Transverse colon (tissue), 4 donors: ENCODE measurements around the gene SCN3A. TPM values are rescaled to one million over a fixed set of nuclear protein-coding genes. Genes with fewer than 3 reads are reported as not detected.

Source experiments
- total RNA-seq, 4 donors: library from RNA; depleted of rRNA; stranded (reverse); fragments of >200 nt; gene quantifications; one replicate each; pipeline ENCODE4 v1.1.0, GENCODE V29; 2016

Gene SCN3A
- total RNA-seq, 4 donors from 2014 or later: 0.60 to 2.5 (median 1.4) TPM

Other genes with a start within 250 kb of the SCN3A start
- 10 to 100 TPM in 1 of 4 donors, 1 to 10 TPM in 2, not detected in 1; 2.4 to 12.0 (median 3.3) TPM for gene SLC38A11, start 248.5 kb downstream of the SCN3A start, total RNA-seq
- under 1 TPM in 2 of 4 donors, not detected in 2; 0.14 to 0.32 TPM for gene SCN2A, start 35.4 kb upstream of the SCN3A start, total RNA-seq